Ovary (tissue), 9 donors: ENCODE results near the gene FNIP2. TPM values are rescaled to one million over a fixed set of nuclear protein-coding genes. Genes with fewer than 3 reads are reported as not detected.
"Not testable (repeated sequence)": the region's sequence is repeated elsewhere in the genome, so short reads cannot be mapped to it uniquely, and the experiment has no call there.

Experiments
- DNase-seq, 5 donors: peaks; one replicate each; pipeline ENCODE4 v3.0.0-alpha.2; 2019 to 2020
- H3K27ac ChIP-seq, 2 donors: fragments of 200-600 bp; one replicate each; pipeline versions ENCODE4 v1.5.1 to v1.8.0; 2019 to 2022
- H3K27me3 ChIP-seq: fragments of 200-600 bp; one replicate; pipeline ENCODE4 v1.8.0; 2022
- H3K36me3 ChIP-seq: fragments of 200-600 bp; sonication (generic); one replicate; pipeline ENCODE4 v1.5.1; 2019
- H3K4me1 ChIP-seq: one replicate; pipeline ENCODE4 v1.8.1; 2013; ENCODE audit warnings: mild to moderate bottlenecking, moderate library complexity; ENCODE audit not compliant: insufficient read depth
- H3K4me3 ChIP-seq: fragments of 200-600 bp; sonication (generic); one replicate; pipeline ENCODE4 v1.5.1; 2017
- H3K9me3 ChIP-seq, 2 donors: fragments of 200-600 bp in 1 of 2; sonication (generic) in 1 of 2; one replicate each; pipeline versions ENCODE4 v1.5.1 to v1.8.1; 2013 to 2019; ENCODE audit warnings: mild to moderate bottlenecking in 1 of 2, moderate library complexity in 1 of 2
- CTCF ChIP-seq, 3 donors: fragments of 450-650 bp in 2 of 3; fragments of 200-600 bp in 1 of 3; IDR thresholded peaks; one replicate each; pipeline versions ENCODE4 v1.5.1 to v1.8.0; 2016 to 2022; ENCODE audit warnings: antibody characterized with exemption in 3 of 3, mild to moderate bottlenecking in 1 of 3
- EP300 ChIP-seq: sonication (generic); formaldehyde crosslinking; IDR thresholded peaks from one replicate; pipeline ENCODE4 v1.6.1; 2017; ENCODE audit warnings: antibody characterized with exemption
- POLR2A ChIP-seq: fragments of 450-650 bp; IDR thresholded peaks from one replicate; pipeline ENCODE4 v1.6.1; 2017; ENCODE audit warnings: antibody characterized with exemption, mild to moderate bottlenecking, moderate library complexity
- WGBS, 3 donors: extraction: QIAGEN DNeasy Blood & Tissue Kit in 1 of 3; methylation state at CpG; one replicate each; pipeline versions ENCODE4 v1.1.5 to v1.1.7; 2013 to 2017; 5-methylcytosine and 5-hydroxymethylcytosine counted together
- intact Hi-C, 4 donors: fragments of 100-400 bp; cut with DNase I; formaldehyde crosslinking; loops; one replicate each; pipeline versions ENCODE4 v1.11.0 to v1.15.1; 2022 to 2023
- polyA plus RNA-seq, 2 donors: library from polyadenylated mRNA; stranded (reverse); fragments of 200-250 nt in 1 of 2; fragments of 350-450 nt in 1 of 2; fragmentation: Illumina TruSeq in 1 of 2; extraction: RNeasy Lipid Tissue Mini Kit (QIAGEN cat#74804) in 1 of 2; gene quantifications; one replicate each; pipeline ENCODE4 v1.2.3, GENCODE V29; 2013 to 2014
- total RNA-seq, 7 donors: library from RNA; depleted of rRNA in 2 of 7; stranded (reverse); fragments of >200 nt in 2 of 7; fragmentation: NEBNext Ultra II Directional in 3 of 7; extraction: Animal tissue kit (Norgen Biotek cat#: 25700) in 3 of 7; gene quantifications; one replicate each; pipeline versions ENCODE4 v1.1.0 to v1.2.4, GENCODE V29; 2016 to 2023
- donor health status: DM: no; HTN: no; CAD: no; lungs with moderate emphysema.
- donor health status: DM: no; HTN: no; CAD: no.
- donor health status: Bipolar disorder and iron deficiency.
- donor health status: DM: yes; HTN: yes; CAD: no.
- donor health status: DM: no; HTN: no; CAD: no.
- donor health status: DM: yes; HTN: yes; CAD: no.

FNIP2 gene
- total and polyA plus RNA-seq, 9 donors: 6.1 to 34.1 (median 20.4) TPM

GRCh38 chr4:158895797-158896576 lies 127.2 kb downstream of the FNIP2 start:
- DNase-seq: no peak
- Histone ChIP-seq H3K4me1 (no peaks in the 10 kb centered on the region), H3K27me3 (no peaks in the 10 kb centered on the region), H3K36me3 (no peaks in the 10 kb centered on the region), H3K4me3 (no peak overlapping the region), H3K27ac (no peak overlapping the region), H3K9me3 (no peaks in the 10 kb centered on the region)
- intact Hi-C loops: no loop called here
- TF ChIP-seq CTCF (IDR thresholded peaks at IDR 0.05) (no peak), POLR2A (no peak), EP300 (no peak)
- 53 to 70% (median 60%) methylated on average over 14 of the region's 14 CpGs for WGBS, 3 donors

GRCh38 chr4:158896577-158897238 lies 127.9 kb downstream of the FNIP2 start:
- H3K4me3 ChIP-seq, intact Hi-C loops, H3K36me3 ChIP-seq, DNase-seq, H3K4me1 ChIP-seq, H3K9me3 ChIP-seq, H3K27ac ChIP-seq, H3K27me3 ChIP-seq: not testable (repeated sequence)
- WGBS, 3 donors: 67 to 77% (median 76%) methylated on average over 11 of the region's 11 CpGs

GRCh38 chr4:158900408-158900807 lies 131.6 kb downstream of the FNIP2 start:
- H3K9me3 ChIP-seq, H3K36me3 ChIP-seq, H3K27me3 ChIP-seq, intact Hi-C loops, H3K4me3 ChIP-seq, H3K27ac ChIP-seq, H3K4me1 ChIP-seq, DNase-seq: not testable (repeated sequence)
- WGBS, 3 donors: 98 to 100% (median 100%) methylated on average over 2 of the region's 2 CpGs

- 75 to 89% (median 76%) methylated on average over 14 of the region's 14 CpGs for WGBS, 3 donors
- H3K4me3 ChIP-seq, intact Hi-C loops, H3K36me3 ChIP-seq, H3K27ac ChIP-seq, H3K9me3 ChIP-seq, H3K4me1 ChIP-seq, DNase-seq, H3K27me3 ChIP-seq: not testable (repeated sequence)
Measured at GRCh38 chr4:158902280-158903078, 133.7 kb downstream of the FNIP2 start.

- no peaks in the 10 kb centered on the region for H3K27me3 ChIP-seq
- intact Hi-C loops: no loop called here
- no peak for DNase-seq
- H3K36me3 ChIP-seq: no peaks in the 10 kb centered on the region
- H3K27ac ChIP-seq: no peak overlapping the region
- no peaks in the 10 kb centered on the region for H3K9me3 ChIP-seq
- no peak overlapping the region for H3K4me3 ChIP-seq
- TF ChIP-seq EP300 (no peak), CTCF (IDR thresholded peaks at IDR 0.05) (no peak), POLR2A (no peak)
- WGBS, 3 donors: 96 to 98% (median 97%) methylated on average over 7 of the region's 7 CpGs
- H3K4me1 ChIP-seq: no peaks in the 10 kb centered on the region
Measured at GRCh38 chr4:158903079-158903456, 134.2 kb downstream of the FNIP2 start.
